ENCODE data around the gene RUSC1. TPM values are rescaled to one million over a fixed set of nuclear protein-coding genes. Genes with fewer than 3 reads are reported as not detected.

RUSC1 gene
- total RNA-seq, 1 experiment from 2014 or later: 21.0 TPM

Other genes starting within 250 kb of the RUSC1 start
- gene EFNA3, start 242.1 kb upstream of the RUSC1 start, total RNA-seq (2014; rRNA removed; shearing (Covaris generic)): 3.5 and 4.2 TPM in 2 replicates
- gene EFNA1, start 193.0 kb upstream of the RUSC1 start, total RNA-seq (2014; rRNA removed; shearing (Covaris generic)): 1.8 and 2.2 TPM in 2 replicates
- gene SLC50A1, start 185.0 kb upstream of the RUSC1 start, total RNA-seq (2014; rRNA removed; shearing (Covaris generic)): 12.9 and 14.8 TPM in 2 replicates
- 16.1 and 16.8 TPM in 2 replicates for gene DPM3, start 180.4 kb upstream of the RUSC1 start, total RNA-seq (2014; rRNA removed; shearing (Covaris generic))
- gene KRTCAP2, start 147.6 kb upstream of the RUSC1 start, total RNA-seq (2014; rRNA removed; shearing (Covaris generic)): 84.2 and 90.9 TPM in 2 replicates
- gene TRIM46, start 147.0 kb upstream of the RUSC1 start, total RNA-seq (2014; rRNA removed; shearing (Covaris generic)): 0.79 and 1.0 TPM in 2 replicates
- gene THBS3, start 113.0 kb upstream of the RUSC1 start, total RNA-seq (2014; rRNA removed; shearing (Covaris generic)): 4.1 and 4.5 TPM in 2 replicates
- gene MTX1, start 112.2 kb upstream of the RUSC1 start, total RNA-seq (2014; rRNA removed; shearing (Covaris generic)): 25.2 and 31.7 TPM in 2 replicates
- 12.1 and 12.7 TPM in 2 replicates for gene ENTREP3, start 65.4 kb upstream of the RUSC1 start, total RNA-seq (2014; rRNA removed; shearing (Covaris generic))
- 42.1 and 43.4 TPM in 2 replicates for gene SCAMP3, start 58.5 kb upstream of the RUSC1 start, total RNA-seq (2014; rRNA removed; shearing (Covaris generic))
- gene CLK2, start 47.4 kb upstream of the RUSC1 start, total RNA-seq (2014; rRNA removed; shearing (Covaris generic)): 29.7 and 43.1 TPM in 2 replicates
- 1.6 and 1.7 TPM in 2 replicates for gene HCN3, start 43.4 kb upstream of the RUSC1 start, total RNA-seq (2014; rRNA removed; shearing (Covaris generic))
- 0.04 TPM in 1 of 2 replicates, not detected in the other for gene PKLR, start 19.5 kb upstream of the RUSC1 start, total RNA-seq (2014; rRNA removed; shearing (Covaris generic))
- gene FDPS, start 12.0 kb upstream of the RUSC1 start, total RNA-seq (2014; rRNA removed; shearing (Covaris generic)): 144 and 148 TPM in 2 replicates
- 31.8 and 35.1 TPM in 2 replicates for gene ASH1L, start 241.9 kb downstream of the RUSC1 start, total RNA-seq (2014; rRNA removed; shearing (Covaris generic))